CD4-positive, alpha-beta T cell treated with Interferon gamma for 1 hour (primary cell): ENCODE measurements around the gene C1GALT1C1.
"Not testable (repeated sequence)": the region's sequence is repeated elsewhere in the genome, so short reads cannot be mapped to it uniquely, and the experiment has no call there.

Experiments used
- DNase-seq: peaks from one replicate; pipeline ENCODE4 v3.0.0-alpha.2; 2020

C1GALT1C1 gene

GRCh38 chrX:120629667-120630537, at the start of gene C1GALT1C1:
C1GALT1C1 (minus strand) TSS chrX:120630054; CDS start chrX:120627166, 2,888 bp downstream.
- peak; percentile 94 for DNase-seq

GRCh38 chrX:120677004-120677652, 47.3 kb upstream of the C1GALT1C1 start:
- no peak for DNase-seq

- DNase-seq: no peak
Observed at GRCh38 chrX:120672841-120673530, 43.1 kb upstream of the C1GALT1C1 start.

- no peak for DNase-seq
Observed at GRCh38 chrX:120672389-120672788, 42.5 kb upstream of the C1GALT1C1 start.

- DNase-seq: no peak
Observed at GRCh38 chrX:120671963-120672362, 42.1 kb upstream of the C1GALT1C1 start.

GRCh38 chrX:120668357-120668756, 38.5 kb upstream of the C1GALT1C1 start:
- DNase-seq: no peak

GRCh38 chrX:120664535-120664934, 34.7 kb upstream of the C1GALT1C1 start:
- not testable (repeated sequence) for DNase-seq

- DNase-seq: no peak
Observed at GRCh38 chrX:120664081-120664480, 34.2 kb upstream of the C1GALT1C1 start.

GRCh38 chrX:120662662-120663061, 32.8 kb upstream of the C1GALT1C1 start:
- DNase-seq: no peak

GRCh38 chrX:120660637-120661036, 30.8 kb upstream of the C1GALT1C1 start:
- no peak for DNase-seq

GRCh38 chrX:120653000-120653399, 23.1 kb upstream of the C1GALT1C1 start:
- DNase-seq: no peak

- DNase-seq: not testable (repeated sequence)
Observed at GRCh38 chrX:120652256-120652655, 22.4 kb upstream of the C1GALT1C1 start.

GRCh38 chrX:120647127-120647526, 17.3 kb upstream of the C1GALT1C1 start:
- no peak for DNase-seq

GRCh38 chrX:120642871-120643270, 13.0 kb upstream of the C1GALT1C1 start:
- no peak for DNase-seq

- no peak for DNase-seq
Observed at GRCh38 chrX:120638619-120639018, 8.8 kb upstream of the C1GALT1C1 start.

GRCh38 chrX:120625371-120625770, 4.5 kb downstream of the C1GALT1C1 start:
- DNase-seq: no peak

- no peak for DNase-seq
Observed at GRCh38 chrX:120617996-120618630, 11.7 kb downstream of the C1GALT1C1 start.

- no peak for DNase-seq
Observed at GRCh38 chrX:120614816-120615215, 15.0 kb downstream of the C1GALT1C1 start.

GRCh38 chrX:120612086-120612485, 17.8 kb downstream of the C1GALT1C1 start:
- DNase-seq: no peak

GRCh38 chrX:120604361-120604782, 25.5 kb downstream of the C1GALT1C1 start:
- peak; percentile 43 for DNase-seq

- DNase-seq: peak; percentile 87
Observed at GRCh38 chrX:120603707-120604360, 26.0 kb downstream of the C1GALT1C1 start, which contains the start of gene MCTS1. MCTS1 (plus strand) TSS chrX:120604101; CDS start chrX:120604237, 136 bp downstream.

GRCh38 chrX:120585702-120586101, 44.2 kb downstream of the C1GALT1C1 start:
- DNase-seq: no peak
